Measurements from ENCODE around the gene PANX1.

PANX1 gene

GRCh38 chr11:94132823-94133408 is 4.3 kb downstream of the PANX1 start:
- H3K36me3 Mint-ChIP-seq (ENCODE audit: low read depth): peaks cover 7% of the 10 kb centered on the region
- no peak overlapping the region for H3K4me3 Mint-ChIP-seq
- peaks cover 8% of the 10 kb centered on the region for H3K9me3 Mint-ChIP-seq
- no peak overlapping the region for H3K27ac Mint-ChIP-seq
- intact Hi-C loops (cut with micrococcal nuclease): no loop called here
- peaks cover 40% of the 10 kb centered on the region for H3K4me1 Mint-ChIP-seq (ENCODE audit: low read depth)
- no peaks in the 10 kb centered on the region for H3K27me3 Mint-ChIP-seq

GRCh38 chr11:94133752-94134151 is 5.1 kb downstream of the PANX1 start:
- peak overlapping the region; percentile 40 for H3K27ac Mint-ChIP-seq
- H3K4me1 Mint-ChIP-seq (ENCODE audit: low read depth): peaks cover 35% of the 10 kb centered on the region
- intact Hi-C loops (cut with micrococcal nuclease): no loop called here
- peaks cover 8% of the 10 kb centered on the region for H3K9me3 Mint-ChIP-seq
- peaks cover 7% of the 10 kb centered on the region for H3K36me3 Mint-ChIP-seq (ENCODE audit: low read depth)
- no peak overlapping the region for H3K4me3 Mint-ChIP-seq
- H3K27me3 Mint-ChIP-seq: no peaks in the 10 kb centered on the region

- Mint-ChIP-seq H3K27ac (peak overlapping the region; percentile 47), H3K27me3 (no peaks in the 10 kb centered on the region), H3K9me3 (peaks cover 8% of the 10 kb centered on the region), H3K4me1 (ENCODE audit: low read depth) (peaks cover 39% of the 10 kb centered on the region), H3K36me3 (ENCODE audit: low read depth) (peaks cover 7% of the 10 kb centered on the region), H3K4me3 (no peak overlapping the region)
- intact Hi-C loops (cut with micrococcal nuclease): no loop called here
Observed at GRCh38 chr11:94134651-94135512, 6.2 kb downstream of the PANX1 start.

GRCh38 chr11:94139416-94139815 is 10.8 kb downstream of the PANX1 start:
- peaks cover 7% of the 10 kb centered on the region for H3K36me3 Mint-ChIP-seq (ENCODE audit: low read depth)
- no peak overlapping the region for H3K4me3 Mint-ChIP-seq
- intact Hi-C loops (cut with micrococcal nuclease): no loop called here
- peaks cover 60% of the 10 kb centered on the region for H3K4me1 Mint-ChIP-seq (ENCODE audit: low read depth)
- H3K27me3 Mint-ChIP-seq: no peaks in the 10 kb centered on the region
- no peak overlapping the region for H3K27ac Mint-ChIP-seq
- peaks cover 8% of the 10 kb centered on the region for H3K9me3 Mint-ChIP-seq

GRCh38 chr11:94140154-94140655 is 11.6 kb downstream of the PANX1 start:
- Mint-ChIP-seq H3K4me1 (ENCODE audit: low read depth) (peaks cover 53% of the 10 kb centered on the region), H3K36me3 (ENCODE audit: low read depth) (peaks cover 7% of the 10 kb centered on the region), H3K9me3 (peaks cover 8% of the 10 kb centered on the region), H3K27me3 (no peaks in the 10 kb centered on the region), H3K4me3 (no peak overlapping the region), H3K27ac (no peak overlapping the region)
- intact Hi-C loops (cut with micrococcal nuclease): no loop called here

- intact Hi-C loops (cut with micrococcal nuclease): no loop called here
- H3K4me3 Mint-ChIP-seq: no peak overlapping the region
- H3K9me3 Mint-ChIP-seq: peaks cover 4% of the 10 kb centered on the region
- H3K4me1 Mint-ChIP-seq (ENCODE audit: low read depth): peaks cover 51% of the 10 kb centered on the region
- H3K27ac Mint-ChIP-seq: peak overlapping the region; percentile 63
- peaks cover 8% of the 10 kb centered on the region for H3K36me3 Mint-ChIP-seq (ENCODE audit: low read depth)
- no peaks in the 10 kb centered on the region for H3K27me3 Mint-ChIP-seq
Observed at GRCh38 chr11:94141511-94142307, 13.1 kb downstream of the PANX1 start.

- peaks cover 51% of the 10 kb centered on the region for H3K4me1 Mint-ChIP-seq (ENCODE audit: low read depth)
- no peaks in the 10 kb centered on the region for H3K9me3 Mint-ChIP-seq
- no peaks in the 10 kb centered on the region for H3K27me3 Mint-ChIP-seq
- peaks cover 4% of the 10 kb centered on the region for H3K36me3 Mint-ChIP-seq (ENCODE audit: low read depth)
- intact Hi-C loops (cut with micrococcal nuclease): no loop called here
- H3K27ac Mint-ChIP-seq: peak overlapping the region; percentile 63
- no peak overlapping the region for H3K4me3 Mint-ChIP-seq
Observed at GRCh38 chr11:94142308-94143281, 14.0 kb downstream of the PANX1 start.

GRCh38 chr11:94144216-94144615 is 15.6 kb downstream of the PANX1 start:
- no peaks in the 10 kb centered on the region for H3K9me3 Mint-ChIP-seq
- H3K27ac Mint-ChIP-seq: no peak overlapping the region
- peaks cover 63% of the 10 kb centered on the region for H3K4me1 Mint-ChIP-seq (ENCODE audit: low read depth)
- H3K36me3 Mint-ChIP-seq (ENCODE audit: low read depth): peaks cover 4% of the 10 kb centered on the region
- intact Hi-C loops (cut with micrococcal nuclease): no loop called here
- no peak overlapping the region for H3K4me3 Mint-ChIP-seq
- no peaks in the 10 kb centered on the region for H3K27me3 Mint-ChIP-seq

- H3K4me1 Mint-ChIP-seq (ENCODE audit: low read depth): peaks cover 65% of the 10 kb centered on the region
- peaks cover 4% of the 10 kb centered on the region for H3K36me3 Mint-ChIP-seq (ENCODE audit: low read depth)
- no peak overlapping the region for H3K4me3 Mint-ChIP-seq
- intact Hi-C loops (cut with micrococcal nuclease): no loop called here
- H3K27ac Mint-ChIP-seq: no peak overlapping the region
- H3K9me3 Mint-ChIP-seq: no peaks in the 10 kb centered on the region
- no peaks in the 10 kb centered on the region for H3K27me3 Mint-ChIP-seq
Observed at GRCh38 chr11:94144664-94145063, 16.0 kb downstream of the PANX1 start.

- no peaks in the 10 kb centered on the region for H3K27me3 Mint-ChIP-seq
- no peak overlapping the region for H3K27ac Mint-ChIP-seq
- H3K36me3 Mint-ChIP-seq (ENCODE audit: low read depth): peaks cover 4% of the 10 kb centered on the region
- H3K4me1 Mint-ChIP-seq (ENCODE audit: low read depth): peaks cover 65% of the 10 kb centered on the region
- intact Hi-C loops (cut with micrococcal nuclease): no loop called here
- no peaks in the 10 kb centered on the region for H3K9me3 Mint-ChIP-seq
- no peak overlapping the region for H3K4me3 Mint-ChIP-seq
Observed at GRCh38 chr11:94145431-94145830, 16.8 kb downstream of the PANX1 start.

- Mint-ChIP-seq H3K36me3 (ENCODE audit: low read depth) (peaks cover 4% of the 10 kb centered on the region), H3K27ac (no peak overlapping the region), H3K27me3 (no peaks in the 10 kb centered on the region), H3K4me3 (no peak overlapping the region), H3K4me1 (ENCODE audit: low read depth) (peaks cover 67% of the 10 kb centered on the region), H3K9me3 (no peaks in the 10 kb centered on the region)
- intact Hi-C loops (cut with micrococcal nuclease): no loop called here
Observed at GRCh38 chr11:94145916-94146315, 17.3 kb downstream of the PANX1 start.

GRCh38 chr11:94147433-94147845 is 18.8 kb downstream of the PANX1 start:
- Mint-ChIP-seq H3K27me3 (no peaks in the 10 kb centered on the region), H3K36me3 (ENCODE audit: low read depth) (peaks cover 4% of the 10 kb centered on the region), H3K4me1 (ENCODE audit: low read depth) (peaks cover 69% of the 10 kb centered on the region), H3K27ac (no peak overlapping the region), H3K4me3 (no peak overlapping the region), H3K9me3 (no peaks in the 10 kb centered on the region)
- intact Hi-C loops (cut with micrococcal nuclease): no loop called here

- peaks cover 4% of the 10 kb centered on the region for H3K36me3 Mint-ChIP-seq (ENCODE audit: low read depth)
- intact Hi-C loops (cut with micrococcal nuclease): no loop called here
- H3K27ac Mint-ChIP-seq: no peak overlapping the region
- no peaks in the 10 kb centered on the region for H3K9me3 Mint-ChIP-seq
- H3K4me1 Mint-ChIP-seq (ENCODE audit: low read depth): peaks cover 73% of the 10 kb centered on the region
- H3K4me3 Mint-ChIP-seq: no peak overlapping the region
- no peaks in the 10 kb centered on the region for H3K27me3 Mint-ChIP-seq
Observed at GRCh38 chr11:94148189-94148588, 19.5 kb downstream of the PANX1 start.

All from dendritic cell treated with granulocyte-macrophage colony-stimulating factor and Interleukin-4, amounts not matched to agents 40 ng/mL and 50 ng/mL, for 4 days (primary cell).